GM21390 (cell line): Measurements from ENCODE around the gene UBE2G1.
"Not testable (repeated sequence)": the region's sequence is repeated elsewhere in the genome, so short reads cannot be mapped to it uniquely, and the experiment has no call there.

Source experiments
- ATAC-seq: cut with Tn5 transposase; IDR thresholded peaks from one replicate; pipeline ENCODE4 v1.9.1; 2021; ENCODE audit not compliant: unreplicated experiment

The UBE2G1 gene

GRCh38 chr17:4375796-4376440 is 9.4 kb upstream of the UBE2G1 start:
- not testable (repeated sequence) for ATAC-seq

DNA sequence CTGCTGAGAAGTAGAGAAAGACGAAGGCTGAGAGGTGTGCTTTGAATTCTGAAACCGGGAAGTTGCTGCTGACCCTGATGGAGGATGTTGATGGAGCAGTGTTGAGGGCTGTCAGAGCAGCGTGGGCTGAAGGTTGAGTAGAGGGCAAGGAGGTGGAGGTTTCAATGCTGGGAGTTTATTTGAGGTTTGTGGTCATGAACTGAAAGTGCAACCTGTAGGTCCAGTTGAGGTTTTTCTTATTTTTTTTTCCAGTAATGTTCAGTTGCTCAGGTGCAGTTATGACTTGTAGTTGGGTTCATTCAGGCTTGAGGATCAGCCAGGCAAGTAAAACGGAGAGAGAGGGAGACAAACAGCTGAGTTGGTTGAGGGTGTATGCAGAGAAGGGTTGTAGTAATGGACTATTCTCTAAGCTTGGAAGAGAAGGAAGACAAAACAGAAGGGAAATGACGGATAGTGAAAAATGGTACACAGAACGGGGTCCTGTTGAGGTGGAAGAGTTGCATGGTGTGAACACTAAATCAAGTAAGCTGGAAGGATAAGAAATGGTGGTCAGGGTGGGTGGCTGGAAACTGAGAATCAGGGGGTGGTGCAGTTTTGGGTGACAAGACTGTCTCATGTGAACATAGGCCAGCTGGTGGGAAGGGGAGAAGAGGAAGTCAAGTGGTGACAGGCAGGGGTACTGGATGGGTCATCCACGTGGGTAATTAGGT is 8.7 kb upstream of the UBE2G1 start:
- ATAC-seq, result peak; percentile 65

DNA sequence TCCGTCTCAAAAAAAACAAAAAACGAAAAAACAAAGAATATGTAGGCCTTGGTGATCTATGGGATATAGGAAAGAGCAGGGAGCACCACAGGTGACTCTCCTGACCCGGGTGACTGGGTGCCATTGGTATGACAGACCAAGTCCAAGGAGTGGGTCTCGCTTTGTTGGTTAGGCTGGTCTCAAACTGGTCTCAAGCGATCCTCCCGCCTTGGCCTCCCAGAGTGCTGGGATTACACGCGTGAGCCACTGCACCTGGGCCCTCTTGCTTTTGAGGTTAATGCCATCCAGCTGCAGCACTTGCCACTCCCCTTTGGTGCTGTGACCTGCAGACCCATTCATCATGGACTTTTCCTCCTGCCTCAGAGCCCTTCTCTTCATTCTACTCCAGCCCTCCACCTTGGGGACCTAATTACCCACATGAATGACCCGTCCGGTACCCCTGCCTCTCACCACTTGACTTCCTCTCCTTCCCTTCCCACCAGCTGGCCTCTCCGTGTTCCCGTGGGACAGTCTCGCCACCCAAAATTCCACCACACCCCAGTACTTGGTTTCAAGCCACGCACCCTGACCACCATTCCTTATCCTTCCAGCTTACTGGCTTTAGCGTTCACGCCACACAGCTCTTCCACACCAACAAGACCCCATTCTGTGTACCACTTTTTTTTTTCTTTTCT is 3.2 kb upstream of the UBE2G1 start:
- ATAC-seq, result no peak

GRCh38 chr17:4368341-4368740 is 1.9 kb upstream of the UBE2G1 start:
- no peak for ATAC-seq

GRCh38 chr17:4367177-4367576 is 702 bp upstream of the UBE2G1 start:
- ATAC-seq, result not testable (repeated sequence)

- ATAC-seq, result peak; percentile 20
Measured at GRCh38 chr17:4365628-4366326, 698 bp downstream of the UBE2G1 start.

- peak; percentile 43 for ATAC-seq
Measured at GRCh38 chr17:4365103-4365627, 1.3 kb downstream of the UBE2G1 start.

DNA sequence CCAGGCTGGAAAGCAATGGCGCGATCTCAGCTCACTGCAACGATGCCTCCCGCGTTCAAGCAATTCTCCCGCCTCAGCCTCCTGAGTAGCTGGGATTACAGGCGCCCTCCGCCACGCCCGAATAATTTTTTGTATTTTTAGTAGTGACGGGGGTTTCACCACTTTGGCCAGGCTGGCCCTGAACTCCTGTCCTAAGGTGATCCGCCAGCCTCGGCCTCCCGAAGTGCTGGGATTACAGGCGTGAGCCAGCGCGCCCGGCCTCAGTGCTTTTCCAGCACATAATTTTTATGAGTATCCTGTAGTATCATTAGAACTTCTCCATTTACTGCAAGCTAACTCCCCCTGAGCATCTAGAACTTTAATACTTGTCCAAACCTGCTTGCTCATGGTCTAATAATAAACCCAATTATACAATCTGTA is 1.8 kb downstream of the UBE2G1 start:
- ATAC-seq, result no peak

DNA sequence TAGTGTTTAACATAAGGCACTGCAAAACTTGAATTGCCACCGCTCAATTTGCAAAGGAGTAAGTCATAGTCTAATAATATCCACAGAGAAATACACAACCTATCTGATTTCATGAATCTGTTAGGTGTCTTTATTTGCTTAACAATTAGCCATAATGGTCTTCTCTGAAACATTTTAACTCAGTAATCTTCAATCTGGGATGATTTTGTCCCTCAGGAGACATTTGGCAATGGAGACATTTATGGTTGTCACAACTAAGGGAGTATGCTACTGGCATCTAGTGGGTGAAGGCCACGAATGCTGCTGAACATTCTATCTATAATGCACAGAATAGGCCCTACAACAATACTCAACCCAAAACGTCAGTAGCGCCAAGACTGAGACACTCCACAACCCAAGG is 4.3 kb downstream of the UBE2G1 start:
- no peak for ATAC-seq

DNA sequence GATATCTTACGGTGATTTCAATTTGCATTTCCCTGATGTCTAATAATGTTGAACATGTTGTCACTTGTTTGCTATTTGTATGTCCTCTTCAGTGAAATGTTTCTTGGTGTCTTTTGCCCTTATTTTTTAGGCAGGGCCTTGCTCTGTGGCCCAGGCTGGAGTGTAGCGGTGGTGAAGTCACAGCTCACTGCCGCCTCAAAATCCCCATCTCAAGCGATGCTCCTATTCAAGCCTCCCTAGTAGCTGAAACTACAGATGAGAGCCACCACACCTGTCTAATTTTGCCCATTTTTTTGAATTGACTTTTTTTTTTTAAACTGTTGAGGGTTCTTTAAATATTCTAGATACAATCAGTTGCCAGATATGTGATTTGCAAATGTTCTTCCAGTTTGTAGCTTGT is 8.3 kb downstream of the UBE2G1 start:
- peak; percentile 64 for ATAC-seq

DNA sequence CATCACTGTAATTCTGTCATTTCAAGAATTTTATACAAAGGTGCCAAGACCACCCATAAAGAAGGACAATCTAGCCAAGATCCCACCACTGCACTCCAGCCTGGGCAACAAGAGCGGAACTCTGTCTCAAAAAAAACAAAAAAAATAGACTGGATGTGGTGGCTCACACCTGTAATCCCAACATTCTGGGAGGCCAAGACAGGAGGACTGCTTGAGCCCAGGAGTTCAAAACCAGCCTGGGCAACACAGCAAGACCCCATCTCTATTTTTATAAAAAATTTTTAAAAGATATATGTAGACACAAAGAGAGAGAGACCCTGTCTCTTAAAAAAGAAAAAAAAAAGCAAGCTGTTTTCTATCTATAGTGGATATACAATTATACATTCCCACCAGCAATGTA is 8.8 kb downstream of the UBE2G1 start:
- ATAC-seq, result no peak

DNA sequence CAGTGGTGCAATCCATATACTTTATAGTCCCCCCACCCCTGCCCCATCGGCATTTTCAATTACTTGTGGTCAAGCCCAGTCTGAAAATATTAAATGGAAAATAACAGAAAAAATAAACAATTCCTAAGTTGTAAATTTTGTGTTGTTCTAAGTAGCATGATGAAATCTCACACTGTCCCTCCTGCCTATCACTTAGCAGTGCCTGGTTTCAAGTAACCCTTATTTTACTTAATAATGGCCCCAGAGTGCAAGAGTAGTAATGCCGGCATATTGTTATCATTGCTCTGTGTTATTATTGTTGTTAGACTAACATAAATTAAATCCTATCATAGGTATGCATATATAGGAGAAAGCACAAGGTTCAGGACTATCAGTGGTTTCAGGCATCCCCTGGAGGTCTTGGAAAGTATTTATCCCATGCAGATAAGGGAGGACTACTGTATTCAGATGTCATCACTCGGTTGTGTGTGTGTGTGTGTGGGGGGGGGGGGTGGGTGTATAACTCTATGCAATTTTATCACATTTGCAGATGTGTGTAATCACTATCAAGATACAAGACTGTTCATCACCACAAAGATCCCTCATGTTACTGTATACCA is 9.3 kb downstream of the UBE2G1 start:
- ATAC-seq, result no peak

DNA sequence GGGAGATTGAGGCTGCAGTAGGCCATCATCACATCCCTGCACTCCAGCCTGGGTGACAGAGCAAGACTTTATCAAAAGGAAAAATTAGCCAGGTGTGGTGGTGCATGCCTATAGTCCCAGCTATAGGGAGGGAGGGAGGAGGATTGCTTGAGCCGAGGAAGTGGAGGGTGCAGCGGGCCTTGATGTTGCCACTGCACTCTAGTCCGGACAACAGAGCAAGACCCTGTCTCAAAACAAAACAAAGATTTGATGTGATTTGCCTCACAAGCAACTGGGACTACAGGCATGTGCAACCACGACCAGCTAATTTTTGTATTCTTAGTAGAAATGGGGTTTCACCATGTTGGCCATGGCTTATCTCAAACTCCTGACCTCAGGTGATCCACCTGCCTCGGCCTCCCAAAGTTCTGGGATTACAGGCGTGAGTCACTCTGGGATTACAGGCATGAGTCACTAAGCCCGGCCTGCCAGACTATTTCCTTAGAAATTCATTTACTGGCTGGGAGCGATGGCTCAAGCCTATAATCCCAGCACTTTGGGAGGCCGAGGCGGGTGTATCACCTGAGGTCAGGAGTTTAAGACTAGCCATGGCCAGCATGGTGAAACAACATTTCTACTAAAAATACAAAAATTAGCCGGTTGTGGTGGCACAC is 11.5 kb downstream of the UBE2G1 start:
- ATAC-seq, result no peak

DNA sequence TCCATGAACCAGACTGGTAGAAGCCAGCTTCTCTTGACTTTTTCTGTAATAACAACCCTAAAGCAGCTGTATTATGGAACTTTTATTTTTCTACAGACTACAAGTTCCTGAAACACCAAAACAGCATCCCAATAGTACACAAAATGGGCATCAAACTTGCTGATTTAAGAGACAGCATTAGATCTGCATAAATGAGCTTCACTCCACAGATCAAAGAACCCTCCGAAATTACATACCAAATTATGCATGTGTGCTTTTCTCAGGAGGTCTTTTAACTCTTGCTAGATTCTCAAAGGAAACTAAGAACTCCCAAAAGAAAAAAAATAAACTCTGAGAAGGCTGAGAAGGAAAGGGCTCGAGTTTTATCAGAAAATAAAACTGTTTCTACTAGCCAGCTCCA is 12.3 kb downstream of the UBE2G1 start:
- no peak for ATAC-seq

DNA sequence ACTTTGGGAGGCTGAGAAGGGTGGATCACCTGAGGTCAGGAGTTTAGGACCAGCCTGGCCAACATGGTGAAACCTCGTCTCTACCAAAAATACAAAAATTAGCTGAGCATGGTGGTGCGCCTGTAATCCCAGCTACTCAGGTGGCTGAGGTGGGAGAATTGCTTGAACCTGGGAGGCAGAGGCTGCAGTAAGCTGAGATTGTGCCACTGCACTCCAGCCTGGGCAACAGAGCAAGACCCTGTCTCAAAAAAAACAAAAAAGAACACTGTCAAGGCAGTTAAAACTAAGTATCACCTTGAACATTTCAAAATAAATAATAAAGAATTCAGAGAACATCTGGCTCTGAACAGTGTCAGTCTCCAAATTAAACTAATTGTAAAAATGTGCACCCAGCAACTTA is 16.3 kb downstream of the UBE2G1 start:
- not testable (repeated sequence) for ATAC-seq

- no peak for ATAC-seq
Measured at GRCh38 chr17:4345581-4346252, 20.8 kb downstream of the UBE2G1 start.

- no peak for ATAC-seq
Measured at GRCh38 chr17:4344926-4345325, 21.5 kb downstream of the UBE2G1 start.

DNA sequence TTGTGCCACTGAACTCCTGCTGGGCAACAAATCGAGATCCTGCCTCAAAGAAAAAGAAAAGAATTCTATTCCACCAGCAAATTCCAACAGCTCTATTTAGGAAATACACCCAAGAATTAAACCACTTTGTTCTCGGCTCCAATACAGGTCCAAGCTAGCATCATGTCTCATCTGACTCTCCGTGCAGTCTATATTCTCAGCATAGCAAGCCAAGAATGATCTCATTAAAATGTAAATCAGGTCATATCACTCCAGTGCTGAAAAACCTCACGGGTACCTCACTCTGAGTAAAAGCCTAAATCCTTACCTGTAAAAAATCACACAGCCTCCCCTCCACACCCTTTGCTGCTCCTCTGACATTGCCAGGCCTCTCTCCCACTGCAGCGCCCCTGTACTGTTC is 23.9 kb downstream of the UBE2G1 start:
- no peak for ATAC-seq

- ATAC-seq, result no peak
Measured at GRCh38 chr17:4341616-4341977, 24.9 kb downstream of the UBE2G1 start.
